Erythroblast (primary cell): ENCODE data around the gene EIF1AX.

Experiments used
- GATA1 ChIP-seq: IDR thresholded peaks from 2 replicates; pipeline ENCODE4 v1.6.1; 2011; ENCODE audit warnings: low read depth, mild to moderate bottlenecking, control low read depth, low read length, moderate library complexity
- POLR2A ChIP-seq: IDR thresholded peaks from 2 replicates; pipeline ENCODE4 v1.6.1; 2011; ENCODE audit warnings: mild to moderate bottlenecking, low read length

- TF ChIP-seq POLR2A (no peak), GATA1 (no peak)
Observed at GRCh38 chrX:20080277-20080676, 61.4 kb downstream of the EIF1AX start.
